ENCODE measurements around the gene ATG2B. TPM values are rescaled to one million over a fixed set of nuclear protein-coding genes. Genes with fewer than 3 reads are reported as not detected.

ATG2B gene
- total RNA-seq, 1 donor from 2014 or later = 22.4 TPM

DNA sequence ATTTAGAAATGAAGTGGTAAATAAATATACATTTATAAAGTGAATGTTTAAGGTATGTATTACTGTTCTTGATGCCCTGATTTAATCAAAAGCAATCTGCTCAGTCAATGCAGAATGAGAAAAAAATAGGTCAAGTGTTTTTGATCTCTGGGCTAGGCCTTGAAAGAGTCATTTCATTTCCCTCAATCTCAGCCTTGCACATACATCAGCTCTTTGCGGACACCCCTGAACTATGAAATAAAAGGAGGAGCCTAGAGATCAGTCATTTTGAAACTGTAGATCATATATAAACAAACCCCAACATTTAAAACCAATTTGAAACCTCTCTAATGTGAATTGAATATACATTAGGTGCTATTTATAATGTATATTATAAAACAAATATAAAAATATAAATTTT is 42.5 kb downstream of the ATG2B start:
- ATAC-seq = no peak
- Histone ChIP-seq H3K4me1 (no peaks in the 10 kb centered on the region), H3K36me3 (peaks cover 89% of the 10 kb centered on the region), H3K27me3 (ENCODE audit: low read depth) (no peaks in the 10 kb centered on the region), H3K27ac (no peak overlapping the region), H3K9me3 (no peaks in the 10 kb centered on the region), H3K4me3 (no peak overlapping the region)
- DNase-seq = no peak
- TF ChIP-seq, protein P1, sequence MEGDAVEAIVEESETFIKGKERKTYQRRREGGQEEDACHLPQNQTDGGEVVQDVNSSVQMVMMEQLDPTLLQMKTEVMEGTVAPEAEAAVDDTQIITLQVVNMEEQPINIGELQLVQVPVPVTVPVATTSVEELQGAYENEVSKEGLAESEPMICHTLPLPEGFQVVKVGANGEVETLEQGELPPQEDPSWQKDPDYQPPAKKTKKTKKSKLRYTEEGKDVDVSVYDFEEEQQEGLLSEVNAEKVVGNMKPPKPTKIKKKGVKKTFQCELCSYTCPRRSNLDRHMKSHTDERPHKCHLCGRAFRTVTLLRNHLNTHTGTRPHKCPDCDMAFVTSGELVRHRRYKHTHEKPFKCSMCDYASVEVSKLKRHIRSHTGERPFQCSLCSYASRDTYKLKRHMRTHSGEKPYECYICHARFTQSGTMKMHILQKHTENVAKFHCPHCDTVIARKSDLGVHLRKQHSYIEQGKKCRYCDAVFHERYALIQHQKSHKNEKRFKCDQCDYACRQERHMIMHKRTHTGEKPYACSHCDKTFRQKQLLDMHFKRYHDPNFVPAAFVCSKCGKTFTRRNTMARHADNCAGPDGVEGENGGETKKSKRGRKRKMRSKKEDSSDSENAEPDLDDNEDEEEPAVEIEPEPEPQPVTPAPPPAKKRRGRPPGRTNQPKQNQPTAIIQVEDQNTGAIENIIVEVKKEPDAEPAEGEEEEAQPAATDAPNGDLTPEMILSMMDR (IDR thresholded peaks at IDR 0.05) = no peak
- intact Hi-C loops (cut with DNase I) = no loop called here

DNA sequence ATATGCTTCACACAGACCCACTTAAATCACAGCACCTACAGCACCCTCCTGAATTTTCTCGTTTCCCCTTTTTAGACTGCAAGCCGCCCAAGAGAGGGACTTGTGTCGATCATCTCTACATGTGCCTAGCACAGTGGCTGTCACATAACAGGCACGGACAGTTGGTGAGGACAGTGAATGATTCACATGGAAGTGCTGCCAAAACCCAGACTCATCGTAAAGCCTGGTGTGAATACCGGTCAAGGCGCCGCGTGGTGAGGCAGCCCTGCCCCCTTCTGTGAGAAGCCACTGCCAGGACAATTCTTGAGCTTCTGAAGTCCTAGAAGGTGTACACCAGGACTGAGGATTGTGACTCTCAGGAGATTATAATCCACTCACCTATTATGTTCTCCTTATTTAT is 44.3 kb downstream of the ATG2B start:
- intact Hi-C loops (cut with DNase I) = no loop called here
- Histone ChIP-seq H3K27ac (no peak overlapping the region), H3K9me3 (no peaks in the 10 kb centered on the region), H3K36me3 (peaks cover 89% of the 10 kb centered on the region), H3K4me1 (no peaks in the 10 kb centered on the region), H3K27me3 (ENCODE audit: low read depth) (no peaks in the 10 kb centered on the region), H3K4me3 (no peak overlapping the region)
- ATAC-seq (no peak), DNase-seq (no peak)
- TF ChIP-seq, protein P1 (IDR thresholded peaks at IDR 0.05) = no peak

DNA sequence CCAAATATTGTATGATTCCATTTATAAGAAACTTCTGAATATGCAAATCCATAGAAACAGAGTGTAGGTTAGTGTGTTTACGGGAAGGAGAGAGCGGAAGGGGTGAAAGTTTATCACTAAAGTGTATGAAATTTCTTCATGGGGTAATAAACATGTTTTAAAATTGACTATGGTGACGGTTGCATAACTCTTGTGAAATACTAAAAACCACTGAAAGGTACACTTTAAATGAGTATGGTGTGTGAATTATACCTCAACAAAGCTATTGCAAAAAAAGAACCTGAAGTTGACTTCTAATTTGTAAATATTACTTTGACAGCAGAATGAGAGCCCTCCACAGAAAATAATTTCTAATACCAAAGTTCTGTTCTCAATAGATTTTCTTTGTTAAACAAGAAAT is 47.1 kb downstream of the ATG2B start:
- TF ChIP-seq, protein P1 (IDR thresholded peaks at IDR 0.05) = no peak
- ATAC-seq (no peak), DNase-seq (no peak)
- H3K36me3 ChIP-seq = peaks cover 89% of the 10 kb centered on the region
- H3K27ac ChIP-seq = no peak overlapping the region
- intact Hi-C loops (cut with DNase I) = no loop called here
- H3K9me3 ChIP-seq = no peaks in the 10 kb centered on the region
- no peak overlapping the region for H3K4me3 ChIP-seq
- no peaks in the 10 kb centered on the region for H3K27me3 ChIP-seq (ENCODE audit: low read depth)
- no peaks in the 10 kb centered on the region for H3K4me1 ChIP-seq

DNA sequence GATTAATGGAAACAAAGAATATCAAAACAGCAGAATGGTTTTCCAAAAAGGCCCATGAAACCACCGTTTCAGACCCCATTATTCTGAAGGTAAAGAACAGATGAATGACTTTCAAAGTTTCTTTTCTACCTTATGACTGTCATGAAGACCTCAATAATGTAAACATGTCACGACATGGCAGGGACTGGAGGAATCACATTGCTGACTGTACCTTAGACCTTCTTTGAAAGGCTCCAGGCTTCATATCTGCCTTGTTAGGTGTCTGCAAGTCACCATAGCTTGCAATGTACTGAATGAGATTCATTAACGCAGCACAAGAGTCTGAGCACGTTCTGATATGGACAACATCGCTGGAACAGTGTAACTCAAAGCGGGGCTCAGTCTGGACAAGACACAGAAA is 52.2 kb downstream of the ATG2B start:
- ATAC-seq = no peak
- Histone ChIP-seq H3K9me3 (no peaks in the 10 kb centered on the region), H3K27ac (no peak overlapping the region), H3K36me3 (peaks cover 97% of the 10 kb centered on the region), H3K27me3 (ENCODE audit: low read depth) (no peaks in the 10 kb centered on the region), H3K4me3 (no peak overlapping the region), H3K4me1 (no peaks in the 10 kb centered on the region)
- no peak for DNase-seq
- TF ChIP-seq, protein P1 (IDR thresholded peaks at IDR 0.05) = no peak
- intact Hi-C loops (cut with DNase I) = no loop called here

DNA sequence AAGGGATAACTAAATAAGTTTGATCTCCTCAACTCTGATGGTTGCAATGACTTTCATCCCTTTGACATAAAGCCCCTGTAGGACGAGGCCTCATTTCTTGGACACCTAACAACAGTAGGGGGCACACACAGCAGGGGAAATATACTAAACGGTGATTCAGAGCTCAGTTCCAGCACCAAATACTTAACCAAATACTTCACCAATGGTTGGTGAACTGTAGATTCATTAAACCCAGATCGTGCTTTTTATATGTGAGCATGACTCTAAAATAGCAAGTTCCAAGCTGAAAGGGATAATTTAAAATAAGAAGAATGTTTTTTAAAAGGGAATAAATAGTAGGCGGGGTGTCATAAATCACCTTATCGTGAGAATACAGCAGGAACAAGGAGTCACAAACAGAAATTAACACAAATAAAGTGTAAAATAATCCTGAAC is 53.2 kb downstream of the ATG2B start:
- intact Hi-C loops (cut with DNase I) = no loop called here
- H3K27me3 ChIP-seq (ENCODE audit: low read depth) = no peaks in the 10 kb centered on the region
- ATAC-seq = no peak
- no peaks in the 10 kb centered on the region for H3K4me1 ChIP-seq
- TF ChIP-seq, protein P1 (IDR thresholded peaks at IDR 0.05) = no peak
- no peak overlapping the region for H3K4me3 ChIP-seq
- no peak for DNase-seq
- no peak overlapping the region for H3K27ac ChIP-seq
- peaks cover 97% of the 10 kb centered on the region for H3K36me3 ChIP-seq
- no peaks in the 10 kb centered on the region for H3K9me3 ChIP-seq

All from lower lobe of right lung (tissue), 2 donors.